Stimulated activated naive CD8-positive, alpha-beta T cell treated with anti-CD3 and anti-CD28 coated beads, Interleukin-15, Interleukin-2, amounts not matched to agents 100 ng/mL and 50 ng/mL, for 24 hours (primary cell): ENCODE data around the gene AP2B1.
"Not testable (repeated sequence)": the region's sequence is repeated elsewhere in the genome, so short reads cannot be mapped to it uniquely, and the experiment has no call there.

Source experiments
- H3K27ac Mint-ChIP-seq: one replicate; pipeline ENCODE4 v1.8.0; 2021; ENCODE audit warnings: mild to moderate bottlenecking, mixed read lengths
- H3K27me3 Mint-ChIP-seq: one replicate; pipeline ENCODE4 v1.8.0; 2021; ENCODE audit warnings: mixed read lengths
- H3K36me3 Mint-ChIP-seq: one replicate; pipeline ENCODE4 v1.8.0; 2021; ENCODE audit warnings: low read depth, mixed read lengths
- H3K4me1 Mint-ChIP-seq: one replicate; pipeline ENCODE4 v1.8.0; 2021; ENCODE audit warnings: low read depth, mixed read lengths
- H3K4me3 Mint-ChIP-seq: one replicate; pipeline ENCODE4 v1.8.0; 2021; ENCODE audit warnings: mild to moderate bottlenecking, mixed read lengths
- H3K9me3 Mint-ChIP-seq: one replicate; pipeline ENCODE4 v1.8.0; 2021; ENCODE audit warnings: mixed read lengths

Gene AP2B1

DNA sequence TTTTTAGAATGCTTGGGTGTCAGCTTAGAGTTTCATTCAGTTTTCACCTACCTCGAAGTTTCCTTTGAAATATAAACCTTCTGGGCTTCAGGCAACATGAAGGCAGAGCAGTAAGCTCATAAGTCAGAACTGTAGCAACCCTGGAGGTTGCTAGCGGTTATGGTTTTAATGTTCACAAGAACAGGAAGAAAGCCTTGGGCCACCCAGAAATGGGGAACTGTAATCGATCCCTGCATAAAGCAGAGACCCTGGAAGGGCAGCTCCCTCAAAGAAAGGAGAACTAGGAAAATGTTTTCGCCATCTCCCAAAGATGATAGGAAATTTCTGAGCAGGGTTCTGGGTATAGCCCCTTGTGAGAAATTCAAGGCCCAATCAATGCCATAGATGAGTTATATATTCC is 96.5 kb downstream of the AP2B1 start:
- H3K4me3 Mint-ChIP-seq: no peak overlapping the region
- no peaks in the 10 kb centered on the region for H3K9me3 Mint-ChIP-seq
- H3K36me3 Mint-ChIP-seq: peaks cover 74% of the 10 kb centered on the region
- H3K4me1 Mint-ChIP-seq: peaks cover 9% of the 10 kb centered on the region
- no peak overlapping the region for H3K27ac Mint-ChIP-seq
- H3K27me3 Mint-ChIP-seq: no peaks in the 10 kb centered on the region

- no peak overlapping the region for H3K4me3 Mint-ChIP-seq
- H3K4me1 Mint-ChIP-seq: peaks cover 3% of the 10 kb centered on the region
- H3K36me3 Mint-ChIP-seq: peaks cover 68% of the 10 kb centered on the region
- no peaks in the 10 kb centered on the region for H3K9me3 Mint-ChIP-seq
- H3K27me3 Mint-ChIP-seq: no peaks in the 10 kb centered on the region
- no peak overlapping the region for H3K27ac Mint-ChIP-seq
These were observed 97.1 kb downstream of the AP2B1 start for GRCh38 chr17:35684055-35684802.

GRCh38 chr17:35692512-35693210 is 105.5 kb downstream of the AP2B1 start:
- no peak overlapping the region for H3K27ac Mint-ChIP-seq
- H3K27me3 Mint-ChIP-seq: no peaks in the 10 kb centered on the region
- no peaks in the 10 kb centered on the region for H3K4me1 Mint-ChIP-seq
- H3K9me3 Mint-ChIP-seq: no peaks in the 10 kb centered on the region
- peaks cover 72% of the 10 kb centered on the region for H3K36me3 Mint-ChIP-seq
- H3K4me3 Mint-ChIP-seq: no peak overlapping the region

DNA sequence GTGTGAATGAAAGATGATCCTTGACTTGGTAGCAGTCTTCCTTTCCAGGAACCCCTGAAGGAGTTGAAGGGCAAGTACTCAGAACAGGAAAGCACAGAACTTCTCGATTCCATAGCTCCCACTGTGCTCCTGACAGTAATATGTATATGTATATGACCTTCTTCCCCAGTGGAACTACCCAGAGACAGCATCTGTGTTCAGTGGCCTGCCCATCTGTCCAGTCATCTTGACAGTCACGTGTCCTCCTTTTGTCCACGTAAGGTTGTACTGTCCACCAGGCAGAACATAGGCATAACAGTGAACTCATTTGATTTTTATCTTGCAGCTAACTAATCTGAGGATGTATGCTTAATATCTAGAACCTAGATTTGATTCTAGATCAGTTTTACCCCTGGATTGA is 106.5 kb downstream of the AP2B1 start:
- peaks cover 66% of the 10 kb centered on the region for H3K36me3 Mint-ChIP-seq

GRCh38 chr17:35694906-35695305 is 107.8 kb downstream of the AP2B1 start:
- Mint-ChIP-seq H3K36me3 (peaks cover 60% of the 10 kb centered on the region), H3K27ac (no peak overlapping the region), H3K27me3 (no peaks in the 10 kb centered on the region), H3K4me3 (no peak overlapping the region), H3K4me1 (no peaks in the 10 kb centered on the region), H3K9me3 (no peaks in the 10 kb centered on the region)

More for the DNA sequence above, 106.5 kb downstream of the AP2B1 start:
- Mint-ChIP-seq H3K27me3 (no peaks in the 10 kb centered on the region), H3K27ac (no peak overlapping the region), H3K4me3 (no peak overlapping the region), H3K4me1 (no peaks in the 10 kb centered on the region), H3K9me3 (no peaks in the 10 kb centered on the region)

DNA sequence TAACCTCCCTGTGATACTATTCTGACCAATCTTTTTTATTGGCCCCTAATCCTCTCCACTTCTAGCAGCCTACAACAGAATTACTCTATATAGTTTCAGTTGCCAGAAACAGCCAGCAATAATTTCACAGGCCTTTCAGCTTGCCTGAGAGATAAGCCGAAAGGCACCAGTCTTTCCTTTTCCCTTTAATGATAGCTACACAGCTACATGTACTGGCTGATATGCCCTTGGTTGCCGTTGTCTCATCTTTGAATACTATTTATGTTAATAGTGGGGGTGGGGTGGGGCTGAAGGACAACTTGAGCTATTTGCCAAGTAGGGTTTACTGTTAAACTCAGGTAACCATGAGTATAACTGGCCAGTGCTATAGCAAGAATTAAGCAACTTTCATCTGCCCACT is 108.5 kb downstream of the AP2B1 start:
- Mint-ChIP-seq H3K36me3 (peaks cover 57% of the 10 kb centered on the region), H3K4me1 (no peaks in the 10 kb centered on the region), H3K27ac (no peak overlapping the region)

GRCh38 chr17:35698800-35699199 is 111.7 kb downstream of the AP2B1 start:
- no peaks in the 10 kb centered on the region for H3K4me1 Mint-ChIP-seq
- peaks cover 4% of the 10 kb centered on the region for H3K9me3 Mint-ChIP-seq
- H3K27ac Mint-ChIP-seq: no peak overlapping the region
- H3K27me3 Mint-ChIP-seq: no peaks in the 10 kb centered on the region
- peaks cover 59% of the 10 kb centered on the region for H3K36me3 Mint-ChIP-seq
- H3K4me3 Mint-ChIP-seq: no peak overlapping the region

More for the DNA sequence above, 108.5 kb downstream of the AP2B1 start:
- Mint-ChIP-seq H3K27me3 (no peaks in the 10 kb centered on the region), H3K4me3 (no peak overlapping the region), H3K9me3 (no peaks in the 10 kb centered on the region)

DNA sequence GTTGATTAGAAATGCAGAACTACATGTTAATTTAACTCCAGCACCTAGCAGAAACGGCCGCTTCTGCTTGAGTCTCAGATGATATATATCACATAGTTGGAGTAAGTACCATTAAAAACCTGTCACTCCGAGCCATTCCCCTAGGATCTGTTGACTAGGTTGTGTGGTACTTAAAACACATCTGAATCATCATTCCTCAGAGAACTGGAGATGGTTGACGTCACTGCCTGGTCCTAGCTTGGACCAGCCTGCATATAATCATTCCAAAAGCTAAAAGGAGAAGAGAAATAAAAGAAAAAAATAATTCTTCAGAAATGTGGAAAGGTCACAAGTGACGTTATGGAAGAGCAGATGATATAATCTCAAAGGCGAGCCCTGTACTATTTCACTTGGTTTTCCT is 113.0 kb downstream of the AP2B1 start:
- Mint-ChIP-seq H3K4me1 (no peaks in the 10 kb centered on the region), H3K27me3 (no peaks in the 10 kb centered on the region), H3K36me3 (peaks cover 52% of the 10 kb centered on the region), H3K4me3 (no peak overlapping the region), H3K27ac (no peak overlapping the region), H3K9me3 (peaks cover 4% of the 10 kb centered on the region)

DNA sequence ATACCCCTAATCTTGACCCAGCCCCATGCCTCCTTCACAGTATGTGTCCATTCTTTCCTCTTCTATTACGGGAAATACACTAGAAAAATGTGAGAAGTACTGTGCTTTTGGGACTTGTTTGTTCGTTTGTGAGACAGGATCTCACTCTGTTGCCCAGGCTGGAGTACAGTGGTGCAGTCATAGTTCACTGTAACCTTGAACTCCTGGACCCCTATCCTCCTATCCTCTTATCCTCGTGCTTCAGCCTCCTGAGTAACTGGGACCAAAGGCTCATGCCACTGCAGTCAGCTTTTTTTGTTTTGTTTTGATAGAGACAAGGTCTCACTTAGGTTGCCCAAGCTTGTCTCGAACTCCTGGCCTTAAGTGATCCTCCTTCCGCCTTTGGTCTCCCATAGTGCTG is 114.4 kb downstream of the AP2B1 start:
- Mint-ChIP-seq H3K36me3 (peaks cover 50% of the 10 kb centered on the region), H3K27me3 (no peaks in the 10 kb centered on the region), H3K4me1 (no peaks in the 10 kb centered on the region), H3K27ac (no peak overlapping the region), H3K9me3 (peaks cover 4% of the 10 kb centered on the region), H3K4me3 (no peak overlapping the region)

DNA sequence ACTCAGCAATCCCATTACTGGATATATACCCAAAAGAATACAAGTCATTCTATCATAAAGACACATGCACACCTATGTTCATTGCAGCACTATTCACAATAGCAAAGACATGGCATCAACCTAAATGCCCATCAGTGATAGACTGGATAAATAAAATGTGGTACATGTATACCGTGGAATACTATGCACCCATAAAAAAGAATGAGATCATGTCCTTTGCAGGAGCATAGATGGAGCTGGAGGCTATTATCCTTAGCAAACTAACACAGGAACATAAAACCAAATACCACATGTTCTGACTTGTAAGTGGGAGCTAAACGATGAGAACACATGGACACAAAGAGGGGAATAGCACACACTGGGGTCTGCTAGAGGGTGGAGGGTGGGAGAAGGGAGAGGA is 116.2 kb downstream of the AP2B1 start:
- H3K4me3 Mint-ChIP-seq, H3K9me3 Mint-ChIP-seq: not testable (repeated sequence)

DNA sequence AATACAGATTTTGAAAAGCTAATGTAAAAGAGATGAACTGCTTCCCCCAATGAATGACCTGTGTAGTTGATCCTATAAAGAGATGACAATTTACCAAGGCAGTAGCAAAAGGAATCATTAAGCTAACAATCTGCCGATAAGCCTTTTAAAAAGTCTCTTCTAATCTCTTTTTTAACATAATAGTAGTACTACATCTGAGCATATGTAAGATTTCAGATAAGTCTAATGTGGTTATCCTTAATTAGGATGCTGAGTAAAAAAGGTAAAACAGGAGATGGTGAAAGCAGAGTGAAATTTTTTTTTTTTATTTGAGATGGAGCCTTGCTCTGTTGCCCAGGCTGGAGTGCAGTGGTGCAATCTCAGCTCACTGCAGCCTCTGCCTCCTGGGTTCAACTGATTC is 118.1 kb downstream of the AP2B1 start:
- H3K9me3 Mint-ChIP-seq: peaks cover 4% of the 10 kb centered on the region
- H3K36me3 Mint-ChIP-seq: peaks cover 50% of the 10 kb centered on the region
- H3K4me1 Mint-ChIP-seq: peaks cover 18% of the 10 kb centered on the region
- H3K27ac Mint-ChIP-seq: no peak overlapping the region
- no peaks in the 10 kb centered on the region for H3K27me3 Mint-ChIP-seq
- H3K4me3 Mint-ChIP-seq: no peak overlapping the region

More for the DNA sequence above, 116.2 kb downstream of the AP2B1 start:
- H3K27ac Mint-ChIP-seq, H3K4me1 Mint-ChIP-seq, H3K27me3 Mint-ChIP-seq: not testable (repeated sequence)
- peaks cover 38% of the 10 kb centered on the region for H3K36me3 Mint-ChIP-seq

- peaks cover 53% of the 10 kb centered on the region for H3K36me3 Mint-ChIP-seq
- no peak overlapping the region for H3K4me3 Mint-ChIP-seq
- no peaks in the 10 kb centered on the region for H3K27me3 Mint-ChIP-seq
- no peak overlapping the region for H3K27ac Mint-ChIP-seq
- H3K9me3 Mint-ChIP-seq: peaks cover 4% of the 10 kb centered on the region
- peaks cover 21% of the 10 kb centered on the region for H3K4me1 Mint-ChIP-seq
These were observed 118.6 kb downstream of the AP2B1 start for GRCh38 chr17:35705705-35706104.

DNA sequence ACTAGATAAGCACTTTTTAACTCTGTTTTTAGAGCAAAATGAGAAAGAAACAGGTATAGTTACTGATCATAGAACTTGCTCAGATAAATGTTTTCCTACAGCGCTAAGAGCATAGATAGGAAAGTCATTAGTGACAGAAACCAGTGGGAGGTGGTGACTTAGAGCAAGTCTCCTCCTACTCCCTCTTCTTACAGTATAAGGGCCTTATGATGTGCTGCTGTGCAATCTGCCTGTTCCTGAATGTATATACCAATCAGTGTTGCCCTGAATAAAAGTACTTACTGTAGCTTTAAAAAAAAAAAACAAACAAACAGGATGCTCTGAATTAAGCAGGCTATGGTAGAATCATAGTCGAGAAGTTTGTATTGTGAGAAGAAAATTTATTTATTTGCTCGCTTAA is 121.0 kb downstream of the AP2B1 start:
- Mint-ChIP-seq H3K4me1 (peaks cover 21% of the 10 kb centered on the region), H3K9me3 (no peaks in the 10 kb centered on the region), H3K36me3 (peaks cover 37% of the 10 kb centered on the region), H3K4me3 (no peak overlapping the region), H3K27ac (no peak overlapping the region), H3K27me3 (no peaks in the 10 kb centered on the region)

GRCh38 chr17:35708951-35709350 is 121.8 kb downstream of the AP2B1 start:
- Mint-ChIP-seq H3K9me3 (no peaks in the 10 kb centered on the region), H3K36me3 (peaks cover 34% of the 10 kb centered on the region), H3K27ac (no peak overlapping the region), H3K4me1 (peaks cover 21% of the 10 kb centered on the region), H3K27me3 (no peaks in the 10 kb centered on the region), H3K4me3 (no peak overlapping the region)

DNA sequence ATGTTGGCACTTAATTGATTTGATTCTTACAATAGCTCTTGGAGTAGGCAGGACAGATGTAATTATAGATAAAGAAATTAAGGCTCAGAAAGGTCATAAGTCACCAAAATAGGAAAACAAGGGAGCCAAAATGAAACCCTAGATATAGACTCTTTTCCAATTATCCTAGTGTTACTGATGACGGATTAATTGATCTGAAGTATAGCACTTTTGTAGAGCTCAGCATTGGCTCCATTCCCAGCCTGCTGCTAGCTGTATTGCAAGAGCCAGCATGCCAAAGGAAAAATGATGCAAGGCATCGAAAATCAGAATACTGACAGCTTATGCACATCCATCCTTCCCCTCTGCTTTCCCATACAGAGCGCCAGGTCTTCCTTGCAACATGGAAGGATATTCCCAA is 122.8 kb downstream of the AP2B1 start:
- no peaks in the 10 kb centered on the region for H3K9me3 Mint-ChIP-seq
- H3K27ac Mint-ChIP-seq: no peak overlapping the region
- H3K4me1 Mint-ChIP-seq: peaks cover 21% of the 10 kb centered on the region
- no peak overlapping the region for H3K4me3 Mint-ChIP-seq
- no peaks in the 10 kb centered on the region for H3K27me3 Mint-ChIP-seq
- peaks cover 33% of the 10 kb centered on the region for H3K36me3 Mint-ChIP-seq
